Suprapubic skin (tissue), 4 donors: ENCODE data around the gene BNIP5. TPM values are rescaled to one million over a fixed set of nuclear protein-coding genes. Genes with fewer than 3 reads are reported as not detected.

Experiments
- DNase-seq, 2 donors: peaks; one replicate each; pipeline ENCODE4 v3.0.0-alpha.2; 2019; ENCODE audit warnings: low spot score in 2 of 2
- H3K27ac ChIP-seq: fragments of 200-600 bp; sonication (generic); one replicate; pipeline ENCODE4 v1.5.1; 2019
- H3K27me3 ChIP-seq: fragments of 200-600 bp; sonication (generic); one replicate; pipeline ENCODE4 v1.5.1; 2019
- H3K36me3 ChIP-seq: fragments of 200-600 bp; sonication (generic); one replicate; pipeline ENCODE4 v1.5.1; 2019
- H3K4me1 ChIP-seq: fragments of 200-600 bp; sonication (generic); one replicate; pipeline ENCODE4 v1.5.1; 2019
- H3K4me3 ChIP-seq: fragments of 200-600 bp; sonication (generic); one replicate; pipeline ENCODE4 v1.5.1; 2019; ENCODE audit warnings: mild to moderate bottlenecking
- H3K9me3 ChIP-seq: fragments of 200-600 bp; sonication (generic); one replicate; pipeline ENCODE4 v1.5.1; 2019
- CTCF ChIP-seq, 2 donors: fragments of 200-600 bp in 1 of 2; fragments of 450-650 bp in 1 of 2; sonication (generic) in 1 of 2; IDR thresholded peaks; one replicate each; pipeline ENCODE4 v1.5.1; 2016 to 2019; ENCODE audit warnings: antibody characterized with exemption in 2 of 2, mild to moderate bottlenecking in 1 of 2, moderate library complexity in 1 of 2
- EP300 ChIP-seq: sonication (generic); formaldehyde crosslinking; IDR thresholded peaks from one replicate; pipeline ENCODE4 v1.6.1; 2017; ENCODE audit warnings: antibody characterized with exemption
- POLR2A ChIP-seq, 2 donors: fragments of 450-650 bp; IDR thresholded peaks; one replicate each; pipeline ENCODE4 v1.6.1; 2017; ENCODE audit warnings: antibody characterized with exemption in 2 of 2, mild to moderate bottlenecking in 2 of 2, moderate library complexity in 2 of 2
- POLR2AphosphoS5 ChIP-seq, 3 donors: sonication (generic); formaldehyde crosslinking; IDR thresholded peaks; one replicate each; pipeline ENCODE4 v1.6.1; 2017; ENCODE audit warnings: antibody characterized with exemption in 3 of 3
- WGBS: methylation state at CpG from one replicate; pipeline ENCODE4 v1.1.5; 2018; 5-methylcytosine and 5-hydroxymethylcytosine counted together
- total RNA-seq, 4 donors: library from RNA; depleted of rRNA; stranded (reverse); fragments of >200 nt; gene quantifications; one replicate each; pipeline ENCODE4 v1.1.0, GENCODE V29; 2016

The BNIP5 gene
- total RNA-seq, 4 donors from 2014 or later = 0.11 TPM; not detected in 3

- WGBS = 60% methylated on average over 4 of the region's 4 CpGs
- H3K4me1 ChIP-seq = no peaks in the 10 kb centered on the region
- H3K27me3 ChIP-seq = no peaks in the 10 kb centered on the region
Measured at GRCh38 chr6:36353411-36353915, 16.8 kb upstream of the BNIP5 start.

GRCh38 chr6:36352477-36353157, 15.9 kb upstream of the BNIP5 start:
- Histone ChIP-seq H3K4me1 (no peaks in the 10 kb centered on the region), H3K27me3 (no peaks in the 10 kb centered on the region), H3K4me3 (no peak overlapping the region), H3K27ac (no peak overlapping the region), H3K9me3 (no peaks in the 10 kb centered on the region), H3K36me3 (no peaks in the 10 kb centered on the region)
- 74% methylated on average over 8 of the region's 8 CpGs for WGBS
- DNase-seq = no peak
- TF ChIP-seq EP300 = no peak
- TF ChIP-seq CTCF (IDR thresholded peaks at IDR 0.05) = no peak
- TF ChIP-seq POLR2A (IDR thresholded peaks at IDR 0.05) = no peak
- TF ChIP-seq POLR2AphosphoS5 (IDR thresholded peaks at IDR 0.05) = no peak

More at GRCh38 chr6:36353411-36353915, 16.8 kb upstream of the BNIP5 start:
- DNase-seq = no peak
- TF ChIP-seq POLR2A (IDR thresholded peaks at IDR 0.05) = no peak
- no peak for TF ChIP-seq CTCF (IDR thresholded peaks at IDR 0.05)
- no peak for TF ChIP-seq POLR2AphosphoS5 (IDR thresholded peaks at IDR 0.05)
- TF ChIP-seq EP300 = no peak
- Histone ChIP-seq H3K27ac (no peak overlapping the region), H3K4me3 (no peak overlapping the region), H3K9me3 (no peaks in the 10 kb centered on the region), H3K36me3 (no peaks in the 10 kb centered on the region)

- Histone ChIP-seq H3K27ac (peak overlapping the region; percentile 8), H3K4me1 (no peaks in the 10 kb centered on the region), H3K4me3 (no peak overlapping the region), H3K9me3 (no peaks in the 10 kb centered on the region), H3K36me3 (no peaks in the 10 kb centered on the region), H3K27me3 (no peaks in the 10 kb centered on the region)
- no peak for DNase-seq
- TF ChIP-seq POLR2A (IDR thresholded peaks at IDR 0.05) = no peak
- TF ChIP-seq CTCF (IDR thresholded peaks at IDR 0.05) = no peak
- TF ChIP-seq EP300 = no peak
- WGBS = 82% methylated on average over 15 of the region's 15 CpGs
Measured at GRCh38 chr6:36350681-36351571, 14.2 kb upstream of the BNIP5 start.

- no peak for DNase-seq
- Histone ChIP-seq H3K4me1 (no peaks in the 10 kb centered on the region), H3K36me3 (no peaks in the 10 kb centered on the region), H3K27me3 (no peaks in the 10 kb centered on the region), H3K27ac (peak overlapping the region; percentile 8), H3K4me3 (no peak overlapping the region), H3K9me3 (no peaks in the 10 kb centered on the region)
- TF ChIP-seq CTCF (IDR thresholded peaks at IDR 0.05) = no peak
- TF ChIP-seq POLR2AphosphoS5 (IDR thresholded peaks at IDR 0.05) = no peak
- no peak for TF ChIP-seq POLR2A (IDR thresholded peaks at IDR 0.05)
- no peak for TF ChIP-seq EP300
- WGBS = 88% methylated on average over 4 of the region's 4 CpGs
Measured at GRCh38 chr6:36350082-36350481, 13.4 kb upstream of the BNIP5 start.

GRCh38 chr6:36349240-36349639, 12.6 kb upstream of the BNIP5 start:
- no peaks in the 10 kb centered on the region for H3K27me3 ChIP-seq
- H3K36me3 ChIP-seq = no peaks in the 10 kb centered on the region
- H3K9me3 ChIP-seq = no peaks in the 10 kb centered on the region
- no peak overlapping the region for H3K27ac ChIP-seq
- DNase-seq = no peak
- H3K4me1 ChIP-seq = no peaks in the 10 kb centered on the region
- no peak overlapping the region for H3K4me3 ChIP-seq
- TF ChIP-seq EP300 = no peak
- no peak for TF ChIP-seq POLR2A (IDR thresholded peaks at IDR 0.05)
- TF ChIP-seq POLR2AphosphoS5 (IDR thresholded peaks at IDR 0.05) = no peak
- TF ChIP-seq CTCF (IDR thresholded peaks at IDR 0.05) = no peak
- 48% methylated on average over 6 of the region's 6 CpGs for WGBS
